HepG2 (cell line): Measurements from ENCODE around the gene RAMP1. TPM values are rescaled to one million over a fixed set of nuclear protein-coding genes. Genes with fewer than 3 reads are reported as not detected.

Source experiments
- ATAC-seq: fragments of 200-7000 bp; cut with Tn5 transposase; 3 replicates; pipeline ENCODE4 v1.9.1; 2020; ENCODE audit warnings: mild to moderate bottlenecking, moderate library complexity
- BruUV-seq: library from RNA; stranded (reverse); fragments of 400-500 nt; replicated peaks from 2 replicates; lab custom pipeline; 2021; lab: Mats Ljungman, UMichigan
- CTCF ChIA-PET: fragments of 300-600 bp; formaldehyde crosslinking; extraction: SDS; loops from one replicate; lab custom pipeline; 2021; ENCODE audit warnings: low total read pairs, inconsistent platforms, low intra/inter-chr PET ratio; lab: Yijun Ruan, JAX
- POLR2A ChIA-PET: fragments of 350-600 bp; sonication (Branson Sonifier 250); formaldehyde crosslinking; loops from one replicate; lab custom pipeline; 2020; ENCODE audit warnings: antibody characterized with exemption, inconsistent platforms; lab: Yijun Ruan, JAX
- DNase-seq: peaks from one replicate; pipeline ENCODE4 v3.0.0-alpha.2; 2015; ENCODE audit warnings: low spot score
- FAIRE-seq: peaks from 3 replicates; lab custom pipeline; 2011; peaks lifted over from hg19 to GRCh38; lab: Jason Lieb, UNC
- H2AFZ ChIP-seq: one replicate; pipeline ENCODE4 v1.6.1; 2011; ENCODE audit warnings: low read length, inconsistent platforms
- H3K27ac ChIP-seq: fragments of 300-600 bp; 3 replicates; pipeline ENCODE4 v1.8.0; 2011; ENCODE audit warnings: mixed run types, mild to moderate bottlenecking, mixed read lengths, low read length, inconsistent platforms; ENCODE audit not compliant: insufficient read depth; ENCODE audit errors: extremely low read length
- H3K27me3 ChIP-seq, 2 experiments: fragments of 200-600 bp in 1 of 2; 2 replicates in 1 of 2; 3 replicates in 1 of 2; pipeline versions ENCODE4 v1.6.0 to v1.8.0; 2011; ENCODE audit warnings: low read length in 2 of 2, mild to moderate bottlenecking in 2 of 2, moderate library complexity in 2 of 2, inconsistent platforms in 1 of 2; ENCODE audit not compliant: insufficient read depth in 2 of 2, control insufficient read depth in 1 of 2
- H3K36me3 ChIP-seq, 2 experiments: fragments of 200-600 bp in 1 of 2; replicated peaks in 1 of 2; 2 replicates in 1 of 2; 3 replicates in 1 of 2; pipeline versions ENCODE4 v1.5.1 to v1.8.0; 2011; ENCODE audit warnings: low read length in 2 of 2, inconsistent platforms in 1 of 2; ENCODE audit not compliant: insufficient read depth in 2 of 2, control insufficient read depth in 1 of 2
- H3K4me1 ChIP-seq: 2 replicates; pipeline ENCODE4 v1.5.1; 2012; ENCODE audit warnings: low read length, inconsistent platforms; ENCODE audit not compliant: insufficient read depth
- H3K4me2 ChIP-seq: 2 replicates; pipeline ENCODE4 v1.6.0; 2011; ENCODE audit warnings: low read depth, low read length, inconsistent platforms
- H3K4me3 ChIP-seq, 3 experiments: fragments of 200-600 bp in 1 of 3; sonication (generic), shearing (Covaris generic) in 1 of 3; replicated peaks in 1 of 3; 2 replicates each; pipeline ENCODE4 v1.5.1; 2011 to 2016; ENCODE audit warnings: low read length in 3 of 3, inconsistent platforms in 2 of 3, low read depth in 2 of 3, mild to moderate bottlenecking in 2 of 3, control low read depth in 1 of 3, mixed read lengths in 1 of 3; ENCODE audit not compliant: insufficient read depth in 1 of 3
- H3K79me2 ChIP-seq: one replicate; pipeline ENCODE4 v1.6.1; 2011; ENCODE audit warnings: low read length, inconsistent platforms; ENCODE audit not compliant: insufficient read depth
- H3K9ac ChIP-seq: 2 replicates; pipeline ENCODE4 v1.6.0; 2011; ENCODE audit warnings: mild to moderate bottlenecking, low read depth, low read length, inconsistent platforms; ENCODE audit not compliant: insufficient read depth
- H3K9me3 ChIP-seq: 2 replicates; pipeline ENCODE4 v1.5.1; 2012; ENCODE audit warnings: mild to moderate bottlenecking, low read length
- H4K20me1 ChIP-seq: 2 replicates; pipeline ENCODE4 v1.6.0; 2011; ENCODE audit warnings: inconsistent platforms, mild to moderate bottlenecking, low read length, moderate library complexity; ENCODE audit not compliant: insufficient read depth
- GLI4 ChIP-seq: sonication (generic); formaldehyde crosslinking; IDR thresholded peaks from 2 replicates; pipeline ENCODE4 v1.5.1; 2020; ENCODE audit warnings: missing genetic modification reagents, mild to moderate bottlenecking, moderate library complexity, borderline replicate concordance
- RELA ChIP-seq: sonication (generic); formaldehyde crosslinking; IDR thresholded peaks from 2 replicates; pipeline ENCODE4 v1.4.0; 2020; ENCODE audit warnings: missing genetic modification reagents
- SIN3A ChIP-seq: IDR thresholded peaks from 2 replicates; pipeline ENCODE4 v1.6.1; 2011; ENCODE audit warnings: low read depth, mild to moderate bottlenecking, control low read depth, low read length, borderline replicate concordance
- TOPORS ChIP-seq: sonication (generic); formaldehyde crosslinking; IDR thresholded peaks from 2 replicates; pipeline ENCODE4 v1.8.0; 2023; ENCODE audit warnings: mild to moderate bottlenecking, missing genetic modification reagents
- ZNF569 ChIP-seq: sonication (generic); formaldehyde crosslinking; IDR thresholded peaks from 2 replicates; pipeline ENCODE4 v1.5.0; 2020; ENCODE audit warnings: mild to moderate bottlenecking, missing genetic modification reagents, moderate library complexity, borderline replicate concordance
- WGBS: methylation state at CpG from one replicate; pipeline ENCODE4 v1.1.6; 2017; ENCODE audit warnings: low lambda C conversion rate; 5-methylcytosine and 5-hydroxymethylcytosine counted together
- in situ Hi-C: cut with HindIII; loops from 2 replicates; pipeline ENCODE4 v1.10.0; 2017; ENCODE audit warnings: low pct_unique_long_range_greater_than_20kb; ENCODE audit not compliant: extremely low pct_ligation_motif_present
- intact Hi-C: fragments of 100-400 bp; cut with micrococcal nuclease; formaldehyde crosslinking; loops from one replicate; pipeline ENCODE4 v1.10.0; 2022; ENCODE audit not compliant: unreplicated experiment
- polyA plus RNA-seq, 8 experiments: library from polyadenylated mRNA; depleted of rRNA in 3 of 8; stranded (reverse) in 7 of 8; unstranded in 1 of 8; fragments of >200 nt; fragmentation: Illumina TruSeq in 4 of 8; extraction: Trizol in 4 of 8; gene quantifications; 2 replicates each; pipeline versions ENCODE4 v1.2.1 to v1.2.3, GENCODE V29; 2011 to 2016; ENCODE audit warnings: low read depth in 4 of 8, missing spikeins in 1 of 8, mixed read lengths in 1 of 8; ENCODE audit not compliant: insufficient read depth in 1 of 8
- total RNA-seq, 5 experiments: library from RNA; depleted of rRNA; stranded (reverse); fragments of >200 nt; fragmentation: Illumina TruSeq; extraction: Trizol; gene quantifications; 2 replicates each; pipeline ENCODE4 v1.2.3, GENCODE V29; 2016; ENCODE audit warnings: low read depth in 1 of 5
- TF ChIP-seq, protein P1 (sequence below): IDR thresholded peaks from 2 replicates; pipeline ENCODE4 v1.6.1; 2016
- TF ChIP-seq, protein P2 (sequence below): fragments of 450-650 bp; IDR thresholded peaks from 2 replicates; pipeline ENCODE4 v1.6.1; 2017
- TF ChIP-seq, protein P3 (sequence below): sonication (generic); formaldehyde crosslinking; IDR thresholded peaks from 2 replicates; pipeline ENCODE4 v1.5.1; 2020; ENCODE audit warnings: missing genetic modification reagents, mild to moderate bottlenecking, borderline replicate concordance
- TF ChIP-seq, protein P4 (sequence below): sonication (generic); formaldehyde crosslinking; IDR thresholded peaks from 2 replicates; pipeline ENCODE4 v1.4.0; 2020; ENCODE audit warnings: missing genetic modification reagents

The RAMP1 gene
- total and polyA plus RNA-seq, 2 of the 13 experiments (the other 11 are each of a cell fraction or from before 2014, with no cell fraction given), result 0.29 to 0.61 TPM

DNA sequence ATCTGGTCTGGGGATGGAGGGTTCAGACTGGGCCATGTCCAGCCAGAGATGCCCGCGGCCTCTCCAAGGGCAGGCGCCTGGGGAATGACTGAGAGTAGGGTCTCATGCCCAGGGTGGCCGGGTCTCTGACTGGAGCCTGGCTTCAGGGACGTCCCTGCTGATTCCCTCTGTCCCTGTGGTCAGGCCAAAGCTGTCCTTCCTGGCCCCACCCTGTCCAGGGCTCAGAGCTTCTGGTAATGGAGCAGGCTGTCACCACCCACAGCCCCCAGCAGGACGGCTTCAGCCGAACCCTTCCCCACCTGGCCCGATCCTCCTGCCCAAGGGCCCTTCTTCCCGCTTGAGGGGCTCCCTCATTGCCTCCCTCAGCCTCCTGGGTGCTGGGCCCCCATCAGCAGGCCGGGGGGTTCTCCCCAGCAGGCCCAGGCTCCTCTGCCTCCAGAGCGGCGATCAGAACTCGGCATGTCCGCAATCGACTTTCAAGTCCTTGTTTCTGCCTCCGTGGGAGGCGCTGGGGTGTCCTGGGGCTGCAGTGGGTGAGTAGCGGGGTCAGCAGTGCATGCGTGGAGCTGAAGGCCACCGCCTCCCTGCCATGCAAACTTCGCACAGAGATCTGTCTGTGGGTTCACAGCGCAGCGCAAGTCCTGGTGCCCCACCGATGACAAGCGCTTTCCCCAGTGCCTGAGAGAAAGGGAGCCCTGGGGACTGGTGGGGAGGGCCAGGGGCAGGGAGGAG lies 18.3 kb downstream of the RAMP1 start:
- H3K9ac ChIP-seq, result no peak overlapping the region
- H3K27me3 ChIP-seq, result peaks cover 10 to 64% of the 10 kb centered on the region in 2 experiments
- DNase-seq (no peak), FAIRE-seq (no peak), ATAC-seq (peak; percentile 13; the same call in 2 of the 3 replicates)
- H3K36me3 ChIP-seq, result no peaks in the 10 kb centered on the region
- POLR2A ChIA-PET, result no interaction called here
- no peaks in the 10 kb centered on the region for H3K9me3 ChIP-seq
- H2AFZ ChIP-seq, result no peak overlapping the region
- H4K20me1 ChIP-seq, result no peaks in the 10 kb centered on the region; the same call in 1 of the 2 replicates
- in situ Hi-C loops, result no loop called here
- intact Hi-C loops, result no loop called here
- CTCF ChIA-PET, result no interaction called here
- WGBS, result 64% methylated on average over 17 of the region's 25 CpGs
- no peaks in the 10 kb centered on the region for H3K79me2 ChIP-seq
- TF ChIP-seq TOPORS (no peak), SIN3A (no peak), RELA (CRISPR knock-in tag) (no peak), GLI4 (no peak), ZNF569 (no peak)
- TF ChIP-seq, protein P1, sequence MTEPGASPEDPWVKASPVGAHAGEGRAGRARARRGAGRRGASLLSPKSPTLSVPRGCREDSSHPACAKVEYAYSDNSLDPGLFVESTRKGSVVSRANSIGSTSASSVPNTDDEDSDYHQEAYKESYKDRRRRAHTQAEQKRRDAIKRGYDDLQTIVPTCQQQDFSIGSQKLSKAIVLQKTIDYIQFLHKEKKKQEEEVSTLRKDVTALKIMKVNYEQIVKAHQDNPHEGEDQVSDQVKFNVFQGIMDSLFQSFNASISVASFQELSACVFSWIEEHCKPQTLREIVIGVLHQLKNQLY (CRISPR knock-in tag), result no peak
- TF ChIP-seq, protein P2, sequence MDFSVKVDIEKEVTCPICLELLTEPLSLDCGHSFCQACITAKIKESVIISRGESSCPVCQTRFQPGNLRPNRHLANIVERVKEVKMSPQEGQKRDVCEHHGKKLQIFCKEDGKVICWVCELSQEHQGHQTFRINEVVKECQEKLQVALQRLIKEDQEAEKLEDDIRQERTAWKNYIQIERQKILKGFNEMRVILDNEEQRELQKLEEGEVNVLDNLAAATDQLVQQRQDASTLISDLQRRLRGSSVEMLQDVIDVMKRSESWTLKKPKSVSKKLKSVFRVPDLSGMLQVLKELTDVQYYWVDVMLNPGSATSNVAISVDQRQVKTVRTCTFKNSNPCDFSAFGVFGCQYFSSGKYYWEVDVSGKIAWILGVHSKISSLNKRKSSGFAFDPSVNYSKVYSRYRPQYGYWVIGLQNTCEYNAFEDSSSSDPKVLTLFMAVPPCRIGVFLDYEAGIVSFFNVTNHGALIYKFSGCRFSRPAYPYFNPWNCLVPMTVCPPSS, result no peak
- TF ChIP-seq, protein P3, sequence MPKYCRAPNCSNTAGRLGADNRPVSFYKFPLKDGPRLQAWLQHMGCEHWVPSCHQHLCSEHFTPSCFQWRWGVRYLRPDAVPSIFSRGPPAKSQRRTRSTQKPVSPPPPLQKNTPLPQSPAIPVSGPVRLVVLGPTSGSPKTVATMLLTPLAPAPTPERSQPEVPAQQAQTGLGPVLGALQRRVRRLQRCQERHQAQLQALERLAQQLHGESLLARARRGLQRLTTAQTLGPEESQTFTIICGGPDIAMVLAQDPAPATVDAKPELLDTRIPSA (CRISPR knock-in tag), result no peak
- TF ChIP-seq, protein P4, sequence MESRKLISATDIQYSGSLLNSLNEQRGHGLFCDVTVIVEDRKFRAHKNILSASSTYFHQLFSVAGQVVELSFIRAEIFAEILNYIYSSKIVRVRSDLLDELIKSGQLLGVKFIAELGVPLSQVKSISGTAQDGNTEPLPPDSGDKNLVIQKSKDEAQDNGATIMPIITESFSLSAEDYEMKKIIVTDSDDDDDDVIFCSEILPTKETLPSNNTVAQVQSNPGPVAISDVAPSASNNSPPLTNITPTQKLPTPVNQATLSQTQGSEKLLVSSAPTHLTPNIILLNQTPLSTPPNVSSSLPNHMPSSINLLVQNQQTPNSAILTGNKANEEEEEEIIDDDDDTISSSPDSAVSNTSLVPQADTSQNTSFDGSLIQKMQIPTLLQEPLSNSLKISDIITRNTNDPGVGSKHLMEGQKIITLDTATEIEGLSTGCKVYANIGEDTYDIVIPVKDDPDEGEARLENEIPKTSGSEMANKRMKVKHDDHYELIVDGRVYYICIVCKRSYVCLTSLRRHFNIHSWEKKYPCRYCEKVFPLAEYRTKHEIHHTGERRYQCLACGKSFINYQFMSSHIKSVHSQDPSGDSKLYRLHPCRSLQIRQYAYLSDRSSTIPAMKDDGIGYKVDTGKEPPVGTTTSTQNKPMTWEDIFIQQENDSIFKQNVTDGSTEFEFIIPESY (CRISPR knock-in tag), result no peak
- H3K4me2 ChIP-seq, result no peak overlapping the region
- H3K27ac ChIP-seq, result no peak overlapping the region
- H3K4me3 ChIP-seq, result no peak overlapping the region
- BruUV-seq, result no TSS peak
- peaks cover 18% of the 10 kb centered on the region for H3K4me1 ChIP-seq
